ENCODE data around the gene P3R3URF.

Gene P3R3URF

GRCh38 chr1:46205141-46205540, 28.9 kb upstream of the P3R3URF start:
- Histone ChIP-seq H3K9me3 (ENCODE audit: control extremely low read depth in 1 of 5, control insufficient read depth in 4 of 5, insufficient read depth in 2 of 5, low read depth in 1 of 5, low read length in 4 of 5) (no peaks in the 10 kb centered on the region), H3K27ac (ENCODE audit: insufficient read depth in 1 of 2, low read depth in 1 of 2, low read length in 2 of 2, poor library complexity in 1 of 2, severe bottlenecking in 2 of 2) (no peak overlapping the region), H3K36me3 (ENCODE audit: control insufficient read depth in 4 of 4, insufficient read depth in 4 of 4, low read length in 3 of 4) (no peaks in the 10 kb centered on the region), H3K27me3 (replicated peaks in 2 of 5; ENCODE audit: control insufficient read depth in 4 of 5, insufficient read depth in 5 of 5, low read length in 4 of 5) (no peaks in the 10 kb centered on the region), H3K4me1 (ENCODE audit: control extremely low read depth in 1 of 4, control insufficient read depth in 4 of 4, insufficient read depth in 4 of 4, low read length in 3 of 4) (peaks cover 3 to 27% (median 19%) of the 10 kb centered on the region in 4 experiments), H3K4me3 (ENCODE audit: control insufficient read depth in 1 of 7, extremely low read depth in 1 of 7, insufficient read depth in 4 of 7, low read depth in 2 of 7, low read length in 6 of 7) (no peak overlapping the region)
- ChIA-PET CTCF (interaction anchor here (1.1 kb wide), 2 partner anchors 16 to 19 kb away, joined by 3 to 5 read pairs; no protein-coding TSS in a partner anchor), POLR2A (no interaction called here)
- 92% methylated on average over 3 of the region's 3 CpGs for WGBS (ENCODE audit: insufficient coverage)
- no peak for DNase-seq

DNA sequence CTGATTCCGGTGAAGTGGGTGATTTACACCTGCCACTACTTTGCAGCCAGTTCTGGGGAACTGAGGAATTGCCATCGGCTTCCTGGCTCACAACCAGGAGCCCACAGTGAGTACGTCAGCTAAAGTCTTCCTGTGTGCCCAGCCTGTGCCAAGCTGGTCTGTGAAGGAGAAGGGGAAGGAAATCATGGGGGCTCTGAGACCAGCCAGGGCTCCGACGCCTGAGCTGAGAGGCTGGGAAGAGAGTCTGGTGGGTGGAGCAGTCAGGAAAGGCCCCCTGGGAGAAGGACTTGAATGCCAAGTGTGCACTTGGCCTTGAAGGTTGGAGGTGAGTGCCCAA, 28.1 kb upstream of the P3R3URF start:
- no peaks in the 10 kb centered on the region for H3K36me3 ChIP-seq (ENCODE audit: control insufficient read depth in 4 of 4, insufficient read depth in 4 of 4, low read length in 3 of 4)
- peak overlapping the region in 6 of 7 experiments; percentile 72 to 96 (median 83) for H3K4me3 ChIP-seq (ENCODE audit: control insufficient read depth in 1 of 7, extremely low read depth in 1 of 7, insufficient read depth in 4 of 7, low read depth in 2 of 7, low read length in 6 of 7)
- ChIA-PET POLR2A (no interaction called here), CTCF (interaction anchor here (1.1 kb wide), 2 partner anchors 17 to 19 kb away, joined by 3 to 5 read pairs; no protein-coding TSS in a partner anchor)
- no peaks in the 10 kb centered on the region for H3K27me3 ChIP-seq (replicated peaks in 2 of 5; ENCODE audit: control insufficient read depth in 4 of 5, insufficient read depth in 5 of 5, low read length in 4 of 5)
- no peaks in the 10 kb centered on the region for H3K9me3 ChIP-seq (ENCODE audit: control extremely low read depth in 1 of 5, control insufficient read depth in 4 of 5, insufficient read depth in 2 of 5, low read depth in 1 of 5, low read length in 4 of 5)
- H3K27ac ChIP-seq (ENCODE audit: insufficient read depth in 1 of 2, low read depth in 1 of 2, low read length in 2 of 2, poor library complexity in 1 of 2, severe bottlenecking in 2 of 2), result no peak overlapping the region
- 4% methylated on average over 5 of the region's 5 CpGs for WGBS (ENCODE audit: insufficient coverage)
- DNase-seq, result peak in 2 of 3 donors; percentile 10 to 12
- H3K4me1 ChIP-seq (ENCODE audit: control extremely low read depth in 1 of 4, control insufficient read depth in 4 of 4, insufficient read depth in 4 of 4, low read length in 3 of 4), result peaks cover 3 to 26% (median 20%) of the 10 kb centered on the region in 4 experiments

DNA sequence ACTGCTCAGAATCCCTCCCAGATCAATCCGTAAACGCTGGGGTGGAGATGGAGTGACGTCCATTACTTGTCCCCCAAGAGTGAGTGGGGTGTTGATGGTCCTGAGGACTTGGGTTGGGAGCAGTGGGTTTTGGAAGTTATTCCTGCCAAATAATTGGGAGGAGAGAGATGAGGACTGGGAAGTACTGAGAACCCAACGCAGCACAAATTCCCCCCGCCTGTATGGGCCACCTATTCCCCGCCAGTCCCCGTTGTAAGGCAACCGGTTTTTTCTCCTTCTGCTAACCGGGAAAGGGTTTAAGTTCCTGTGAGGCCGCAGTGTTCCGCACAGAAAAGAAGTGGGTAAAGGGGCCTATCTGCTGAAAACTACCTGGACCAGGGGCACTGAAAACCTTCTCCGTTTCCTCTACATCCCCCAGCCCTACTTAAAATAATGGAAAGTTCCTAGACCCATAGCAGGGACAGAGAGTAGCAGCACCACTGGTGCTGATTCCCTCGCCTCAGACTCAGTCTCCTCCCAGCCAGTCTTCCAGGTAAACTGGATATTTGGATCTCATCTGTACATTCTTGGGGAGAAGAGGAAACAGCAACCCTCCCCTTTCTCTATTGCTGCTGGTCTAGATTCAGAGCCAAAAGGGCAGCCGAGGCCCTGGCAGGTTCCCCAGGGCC, 27.6 kb upstream of the P3R3URF start:
- peaks cover 3 to 30% (median 24%) of the 10 kb centered on the region in 4 experiments for H3K4me1 ChIP-seq (ENCODE audit: control extremely low read depth in 1 of 4, control insufficient read depth in 4 of 4, insufficient read depth in 4 of 4, low read length in 3 of 4)
- ChIA-PET CTCF (interaction anchor here (1.1 kb wide), 2 partner anchors 18 to 20 kb away, joined by 3 to 5 read pairs; no protein-coding TSS in a partner anchor), POLR2A (no interaction called here)
- DNase-seq, result peak in 1 of 3 donors; percentile 8
- peak overlapping the region; percentile 61 to 96 (median 78) for H3K4me3 ChIP-seq (ENCODE audit: control insufficient read depth in 1 of 7, extremely low read depth in 1 of 7, insufficient read depth in 4 of 7, low read depth in 2 of 7, low read length in 6 of 7)
- H3K27ac ChIP-seq (ENCODE audit: insufficient read depth in 1 of 2, low read depth in 1 of 2, low read length in 2 of 2, poor library complexity in 1 of 2, severe bottlenecking in 2 of 2), result peak overlapping the region in 1 of 2 experiments; percentile 60
- no peaks in the 10 kb centered on the region for H3K27me3 ChIP-seq (replicated peaks in 2 of 5; ENCODE audit: control insufficient read depth in 4 of 5, insufficient read depth in 5 of 5, low read length in 4 of 5)
- no peaks in the 10 kb centered on the region for H3K9me3 ChIP-seq (ENCODE audit: control extremely low read depth in 1 of 5, control insufficient read depth in 4 of 5, insufficient read depth in 2 of 5, low read depth in 1 of 5, low read length in 4 of 5)
- no peaks in the 10 kb centered on the region for H3K36me3 ChIP-seq (ENCODE audit: control insufficient read depth in 4 of 4, insufficient read depth in 4 of 4, low read length in 3 of 4)
- 0% methylated on average over 5 of the region's 14 CpGs for WGBS (ENCODE audit: insufficient coverage)

- H3K36me3 ChIP-seq (ENCODE audit: control insufficient read depth in 4 of 4, insufficient read depth in 4 of 4, low read length in 3 of 4), result peaks cover 0 to 22% (median 8%) of the 10 kb centered on the region in 4 experiments
- H3K9me3 ChIP-seq (ENCODE audit: control extremely low read depth in 1 of 5, control insufficient read depth in 4 of 5, insufficient read depth in 2 of 5, low read depth in 1 of 5, low read length in 4 of 5), result no peaks in the 10 kb centered on the region
- H3K4me3 ChIP-seq (ENCODE audit: control insufficient read depth in 1 of 7, extremely low read depth in 1 of 7, insufficient read depth in 4 of 7, low read depth in 2 of 7, low read length in 6 of 7), result peak overlapping the region in 3 of 7 experiments; percentile 71 to 89 (median 84)
- WGBS (ENCODE audit: insufficient coverage), result 100% methylated on average over 1 of the region's 3 CpGs
- ChIA-PET CTCF (interaction anchor here (0.6 to 2.6 kb wide), 2 partner anchors 24 to 226 kb away, joined by 3 to 12 read pairs; no protein-coding TSS in a partner anchor), POLR2A (no interaction called here)
- H3K27me3 ChIP-seq (replicated peaks in 2 of 5; ENCODE audit: control insufficient read depth in 4 of 5, insufficient read depth in 5 of 5, low read length in 4 of 5), result no peaks in the 10 kb centered on the region
- peaks cover 5 to 36% (median 35%) of the 10 kb centered on the region in 4 experiments for H3K4me1 ChIP-seq (ENCODE audit: control extremely low read depth in 1 of 4, control insufficient read depth in 4 of 4, insufficient read depth in 4 of 4, low read length in 3 of 4)
- DNase-seq, result peak in 1 of 3 donors; percentile 6
- H3K27ac ChIP-seq (ENCODE audit: insufficient read depth in 1 of 2, low read depth in 1 of 2, low read length in 2 of 2, poor library complexity in 1 of 2, severe bottlenecking in 2 of 2), result peak overlapping the region in 1 of 2 experiments; percentile 73
Measured at GRCh38 chr1:46199233-46199749, 23.0 kb upstream of the P3R3URF start.

DNA sequence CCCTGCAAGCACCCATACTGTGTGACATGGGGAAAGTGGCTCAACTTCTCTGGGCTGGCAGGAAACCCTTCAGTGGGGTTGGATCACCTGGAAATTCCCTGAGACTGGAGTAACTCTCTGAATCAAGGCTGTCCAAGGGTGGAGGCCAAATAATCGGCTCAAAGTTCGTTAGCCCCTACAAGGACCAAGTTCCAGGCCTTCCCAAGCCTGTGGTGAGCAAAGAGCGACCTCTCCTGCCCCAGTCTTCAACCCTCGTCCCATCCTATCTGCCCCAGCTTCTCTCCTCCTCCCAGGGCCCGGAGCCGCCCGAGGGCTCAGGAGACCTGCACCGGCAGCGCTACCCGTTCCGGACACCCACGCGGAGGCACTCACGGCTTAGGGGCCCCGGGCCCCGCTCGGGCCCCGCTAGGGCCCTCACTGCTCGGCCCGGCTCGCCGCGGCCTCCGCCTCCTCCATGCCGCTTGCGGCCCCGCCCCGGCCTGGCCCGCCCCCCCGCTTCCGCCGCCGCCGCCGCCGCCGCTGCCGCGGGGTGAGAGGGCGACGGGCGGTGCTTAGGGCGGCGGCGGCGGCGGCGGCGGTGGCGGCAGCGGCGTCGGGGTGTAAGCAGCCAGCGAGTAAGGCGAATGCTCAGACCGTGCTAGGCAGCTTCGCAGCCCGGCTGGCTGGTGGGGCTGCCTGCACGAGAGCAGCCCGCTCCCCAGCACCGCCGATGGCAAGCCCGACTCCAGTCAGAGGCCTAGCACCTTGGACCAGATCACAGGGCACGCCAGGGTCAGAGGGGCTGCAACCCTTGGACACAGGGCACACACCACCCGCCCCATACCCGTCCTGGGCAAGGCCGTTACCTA, 21.9 kb upstream of the P3R3URF start, which contains the start of gene POMGNT1:
Gene POMGNT1 (minus strand): TSS at position 471 of the 848 bp plus-strand sequence. CDS start 613 bp downstream, outside the sequence.
- WGBS (ENCODE audit: insufficient coverage), result under 1% methylated on average over 39 of the region's 67 CpGs
- DNase-seq, result peak; percentile 37 to 86 (median 65)
- H3K4me3 ChIP-seq (ENCODE audit: control insufficient read depth in 1 of 7, extremely low read depth in 1 of 7, insufficient read depth in 4 of 7, low read depth in 2 of 7, low read length in 6 of 7), result peak within 1 kb of the TSS; percentile 56 to 91 (median 82)
- peaks cover 2 to 26% (median 25%) of the 10 kb centered on the region in 4 experiments for H3K4me1 ChIP-seq (ENCODE audit: control extremely low read depth in 1 of 4, control insufficient read depth in 4 of 4, insufficient read depth in 4 of 4, low read length in 3 of 4)
- H3K27me3 ChIP-seq (replicated peaks in 2 of 5; ENCODE audit: control insufficient read depth in 4 of 5, insufficient read depth in 5 of 5, low read length in 4 of 5), result no peaks in the 10 kb centered on the region
- peak within 1 kb of the TSS; percentile 50 to 80 for H3K27ac ChIP-seq (ENCODE audit: insufficient read depth in 1 of 2, low read depth in 1 of 2, low read length in 2 of 2, poor library complexity in 1 of 2, severe bottlenecking in 2 of 2)
- ChIA-PET POLR2A (no interaction called here), CTCF (interaction anchor here (2.6 kb wide), 1 partner anchor 25 kb away, joined by 12 read pairs; no protein-coding TSS in a partner anchor)
- H3K36me3 ChIP-seq (ENCODE audit: control insufficient read depth in 4 of 4, insufficient read depth in 4 of 4, low read length in 3 of 4), result peaks cover 0 to 33% (median 15%) of the 10 kb centered on the region in 4 experiments
- H3K9me3 ChIP-seq (ENCODE audit: control extremely low read depth in 1 of 5, control insufficient read depth in 4 of 5, insufficient read depth in 2 of 5, low read depth in 1 of 5, low read length in 4 of 5), result no peaks in the 10 kb centered on the region

DNA sequence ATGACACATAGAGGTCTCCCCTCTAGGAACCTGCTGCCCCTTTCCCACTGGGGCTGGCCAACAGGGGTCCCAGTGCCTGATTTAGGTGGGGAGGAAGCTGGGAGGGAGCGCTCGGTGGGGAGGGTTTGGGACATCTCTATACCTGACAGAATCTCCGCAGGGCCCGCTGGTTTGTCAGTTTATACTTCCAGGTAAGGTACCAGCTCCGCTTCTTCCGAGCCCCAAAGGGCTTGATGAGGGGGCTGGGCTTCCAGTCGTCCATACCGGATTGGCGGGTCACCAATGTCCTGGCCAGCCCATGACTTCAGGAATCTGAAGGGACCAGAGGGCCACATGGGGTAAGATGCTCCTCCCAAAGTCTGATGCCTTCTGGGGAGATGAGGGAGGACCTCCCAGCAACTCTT, 21.3 kb upstream of the P3R3URF start:
- no peak for DNase-seq
- H3K27me3 ChIP-seq (replicated peaks in 2 of 5; ENCODE audit: control insufficient read depth in 4 of 5, insufficient read depth in 5 of 5, low read length in 4 of 5), result no peaks in the 10 kb centered on the region
- peaks cover 3 to 39% (median 21%) of the 10 kb centered on the region in 4 experiments for H3K36me3 ChIP-seq (ENCODE audit: control insufficient read depth in 4 of 4, insufficient read depth in 4 of 4, low read length in 3 of 4)
- ChIA-PET CTCF (interaction anchor here (2.6 kb wide), 1 partner anchor 26 kb away, joined by 12 read pairs; no protein-coding TSS in a partner anchor), POLR2A (no interaction called here)
- H3K4me3 ChIP-seq (ENCODE audit: control insufficient read depth in 1 of 7, extremely low read depth in 1 of 7, insufficient read depth in 4 of 7, low read depth in 2 of 7, low read length in 6 of 7), result peak overlapping the region; percentile 56 to 91 (median 82)
- 87% methylated on average over 9 of the region's 9 CpGs for WGBS (ENCODE audit: insufficient coverage)
- H3K27ac ChIP-seq (ENCODE audit: insufficient read depth in 1 of 2, low read depth in 1 of 2, low read length in 2 of 2, poor library complexity in 1 of 2, severe bottlenecking in 2 of 2), result peak overlapping the region in 1 of 2 experiments; percentile 80
- no peaks in the 10 kb centered on the region for H3K9me3 ChIP-seq (ENCODE audit: control extremely low read depth in 1 of 5, control insufficient read depth in 4 of 5, insufficient read depth in 2 of 5, low read depth in 1 of 5, low read length in 4 of 5)
- H3K4me1 ChIP-seq (ENCODE audit: control extremely low read depth in 1 of 4, control insufficient read depth in 4 of 4, insufficient read depth in 4 of 4, low read length in 3 of 4), result peaks cover 2 to 21% (median 19%) of the 10 kb centered on the region in 4 experiments

Data from common myeloid progenitor, CD34-positive (primary cell).